LNCAP (cell line): ENCODE measurements around the gene MAN2A1.

Source experiments
- CTCF ChIP-seq: fragments of 450-650 bp; IDR thresholded peaks from 2 replicates; pipeline ENCODE4 v1.5.1; 2017; ENCODE audit warnings: mild to moderate bottlenecking

The MAN2A1 gene

DNA sequence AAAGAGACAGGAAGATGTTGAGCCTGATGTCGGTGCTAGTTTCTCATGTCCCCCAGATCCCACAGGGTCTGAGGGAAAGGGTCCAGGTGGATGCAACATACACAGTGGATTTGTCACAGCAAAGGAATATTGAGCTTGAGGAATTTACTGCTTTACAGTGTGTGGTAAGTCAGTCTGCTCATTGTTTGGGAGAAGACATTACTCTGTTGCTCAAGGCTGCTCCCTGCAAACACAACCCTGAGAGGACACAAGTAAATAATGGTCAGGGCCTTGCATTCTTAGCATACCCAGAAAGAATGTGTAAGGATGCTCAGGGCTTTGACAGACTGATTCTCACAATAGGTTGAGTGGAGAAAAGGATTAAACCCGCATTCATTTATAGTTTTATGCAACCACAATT lies 7.3 kb upstream of the MAN2A1 start:
- no peak for TF ChIP-seq CTCF

GRCh38 chr5:109685916-109686315 lies 3.8 kb upstream of the MAN2A1 start:
- no peak for TF ChIP-seq CTCF

DNA sequence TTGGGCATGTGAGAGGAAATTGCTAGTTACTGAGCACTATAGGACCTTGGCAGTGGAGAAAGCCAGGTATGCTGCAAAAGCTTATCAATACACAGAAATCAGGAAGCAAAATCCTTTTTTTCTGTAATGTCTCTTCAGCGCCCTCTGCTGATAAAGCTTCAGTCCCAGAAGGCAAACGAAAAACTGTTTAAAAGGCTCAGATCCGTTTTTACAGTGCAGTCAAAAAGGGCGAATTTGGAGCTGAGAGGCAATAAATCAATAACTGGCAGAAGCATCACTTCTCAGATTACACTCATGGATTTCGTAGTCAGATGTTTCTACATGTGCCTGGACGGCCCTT lies 1.1 kb upstream of the MAN2A1 start:
- TF ChIP-seq CTCF, result peak; percentile 64; the same call in 1 of the 2 replicates

GRCh38 chr5:109688970-109689739 lies 572 bp upstream of the MAN2A1 start:
- no peak for TF ChIP-seq CTCF

- no peak for TF ChIP-seq CTCF
Measured at GRCh38 chr5:109690242-109690974, 681 bp downstream of the MAN2A1 start.

- peak; percentile 83 for TF ChIP-seq CTCF
Measured at GRCh38 chr5:109690975-109691574, 1.3 kb downstream of the MAN2A1 start.

DNA sequence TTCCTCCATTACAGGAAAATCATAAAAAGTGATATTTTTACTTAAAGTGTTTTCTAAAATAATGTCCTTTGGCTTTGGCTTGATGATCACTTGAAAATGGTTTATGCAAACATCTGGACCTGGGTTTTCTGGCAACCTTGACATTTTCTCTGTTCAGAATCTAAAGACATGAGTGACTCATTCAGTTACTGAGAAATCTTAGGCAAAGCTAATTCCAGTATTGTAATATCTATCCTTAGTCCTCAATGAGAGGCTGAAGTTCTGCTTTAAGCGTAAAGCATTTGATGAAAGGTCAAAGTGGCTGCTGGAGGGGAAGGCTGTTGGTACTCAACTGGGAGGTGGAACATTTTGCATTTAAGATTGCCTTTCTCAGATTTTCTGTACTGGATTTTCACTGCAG lies 2.3 kb downstream of the MAN2A1 start:
- no peak for TF ChIP-seq CTCF
